Endothelial cell of umbilical vein (primary cell): ENCODE measurements around the gene MAP3K12. TPM values are rescaled to one million over a fixed set of nuclear protein-coding genes. Genes with fewer than 3 reads are reported as not detected.

Experiments
- BruUV-seq: library from RNA; stranded (reverse); fragments of 400-500 nt; replicated peaks from 2 replicates; lab custom pipeline; 2021; lab: Mats Ljungman, UMichigan
- CTCF ChIA-PET: fragments of 300-600, 350-600 bp; sonication (Branson Sonifier 250); formaldehyde crosslinking; loops from one replicate; lab custom pipeline; 2021; ENCODE audit warnings: antibody characterized with exemption, inconsistent platforms; lab: Charles Lee
- POLR2A ChIA-PET: fragments of 300-600, 350-600 bp; sonication (Branson Sonifier 250); formaldehyde crosslinking; loops from one replicate; lab custom pipeline; 2021; ENCODE audit warnings: antibody characterized with exemption, inconsistent platforms; lab: Charles Lee
- DNase-seq: peaks from one replicate; pipeline ENCODE4 v3.0.0-alpha.2; 2011; ENCODE audit warnings: low read depth, low spot score
- FAIRE-seq: peaks from 2 replicates; lab custom pipeline; 2011; peaks lifted over from hg19 to GRCh38; lab: Jason Lieb, UNC
- H2AFZ ChIP-seq: 2 replicates; pipeline ENCODE4 v1.6.0; 2012; ENCODE audit warnings: low read depth, low read length, control low read depth, inconsistent platforms
- H3K27ac ChIP-seq: 2 replicates; pipeline ENCODE4 v1.5.1; 2011; ENCODE audit warnings: low read depth, mild to moderate bottlenecking, control low read depth, low read length, moderate library complexity; ENCODE audit not compliant: insufficient read depth
- H3K27me3 ChIP-seq, 2 experiments: 2 replicates each; pipeline versions ENCODE4 v1.6.0 to v1.6.1; 2011; ENCODE audit warnings: low read length in 2 of 2, mixed read lengths in 1 of 2; ENCODE audit not compliant: control insufficient read depth in 2 of 2, insufficient read depth in 2 of 2
- H3K36me3 ChIP-seq, 2 experiments: 2 replicates in 1 of 2; 3 replicates in 1 of 2; pipeline ENCODE4 v1.5.1; 2011; ENCODE audit warnings: low read length in 2 of 2, mild to moderate bottlenecking in 1 of 2, moderate library complexity in 1 of 2; ENCODE audit not compliant: control insufficient read depth in 2 of 2, insufficient read depth in 2 of 2; ENCODE audit errors: extremely low read depth in 1 of 2
- H3K4me1 ChIP-seq: 3 replicates; pipeline ENCODE4 v1.5.1; 2011; ENCODE audit warnings: mild to moderate bottlenecking, low read length; ENCODE audit not compliant: control insufficient read depth, insufficient read depth; ENCODE audit errors: extremely low read depth
- H3K4me2 ChIP-seq: 2 replicates; pipeline ENCODE4 v1.6.1; 2011; ENCODE audit warnings: low read length, control low read depth, mixed read lengths; ENCODE audit not compliant: insufficient read depth
- H3K4me3 ChIP-seq, 3 experiments: fragments of 200-600 bp in 1 of 3; sonication (generic), shearing (Covaris generic) in 1 of 3; replicated peaks in 1 of 3; 2 replicates each; pipeline ENCODE4 v1.5.1; 2011 to 2016; ENCODE audit warnings: control low read depth in 3 of 3, low read length in 3 of 3, mild to moderate bottlenecking in 2 of 3, inconsistent platforms in 1 of 3, low read depth in 1 of 3, moderate library complexity in 1 of 3; ENCODE audit not compliant: insufficient read depth in 1 of 3
- H3K79me2 ChIP-seq: 2 replicates; pipeline ENCODE4 v1.6.0; 2012; ENCODE audit warnings: low read length, inconsistent platforms; ENCODE audit not compliant: control insufficient read depth, insufficient read depth
- H3K9ac ChIP-seq: replicated peaks from 2 replicates; pipeline ENCODE3; 2011; ENCODE audit warnings: low read length, control low read depth; ENCODE audit not compliant: insufficient read depth; ENCODE audit errors: extremely low read depth
- H3K9me1 ChIP-seq: replicated peaks from 3 replicates; pipeline ENCODE4 v1.6.0; 2011; ENCODE audit warnings: mild to moderate bottlenecking, low read length; ENCODE audit not compliant: control insufficient read depth, insufficient read depth; ENCODE audit errors: extremely low read depth
- H3K9me3 ChIP-seq: replicated peaks from 2 replicates; pipeline ENCODE4 v1.5.1; 2012; ENCODE audit warnings: low read length, inconsistent platforms; ENCODE audit not compliant: control insufficient read depth, insufficient read depth
- H4K20me1 ChIP-seq: replicated peaks from 2 replicates; pipeline ENCODE3; 2011; ENCODE audit warnings: mild to moderate bottlenecking, low read length; ENCODE audit not compliant: control insufficient read depth, insufficient read depth; ENCODE audit errors: extremely low read depth
- EZH2 ChIP-seq: IDR thresholded peaks from 2 replicates; pipeline ENCODE4 v1.6.1; 2012; ENCODE audit warnings: borderline replicate concordance, low read depth, mild to moderate bottlenecking, moderate library complexity, low read length, inconsistent platforms; ENCODE audit not compliant: severe bottlenecking
- FOS ChIP-seq: IDR thresholded peaks from 2 replicates; pipeline ENCODE4 v1.6.1; 2011; ENCODE audit warnings: mild to moderate bottlenecking, low read length, moderate library complexity, borderline replicate concordance; ENCODE audit not compliant: insufficient read depth
- GATA2 ChIP-seq: IDR thresholded peaks from 2 replicates; pipeline ENCODE4 v1.7.0; 2011; ENCODE audit warnings: low read depth, mild to moderate bottlenecking, moderate library complexity, mixed read lengths, low read length; ENCODE audit not compliant: insufficient read length, insufficient read depth
- JUN ChIP-seq: IDR thresholded peaks from 2 replicates; pipeline ENCODE4 v1.6.1; 2011; ENCODE audit warnings: borderline replicate concordance, low read depth; ENCODE audit not compliant: insufficient read length, insufficient read depth
- MYC ChIP-seq: IDR thresholded peaks from one replicate; pipeline ENCODE4 v1.6.1; 2011; ENCODE audit warnings: mild to moderate bottlenecking, low read depth, low read length
- POLR2A ChIP-seq: IDR thresholded peaks from 2 replicates; pipeline ENCODE4 v1.6.1; 2012; ENCODE audit warnings: low read depth, mild to moderate bottlenecking, control low read depth, low read length
- POLR2AphosphoS5 ChIP-seq: IDR thresholded peaks from 2 replicates; pipeline ENCODE4 v1.6.1; 2012; ENCODE audit warnings: low read depth, mild to moderate bottlenecking, control low read depth, low read length, moderate library complexity; ENCODE audit not compliant: insufficient read depth
- dilution Hi-C: fragments of 300-500 bp; cut with MboI; formaldehyde crosslinking; loops from one replicate; pipeline ENCODE4 v1.15.0; 2019; ENCODE audit warnings: low sequenced_read_pairs; ENCODE audit not compliant: extremely low pct_ligation_motif_present
- intact Hi-C: fragments of 100-400 bp; cut with micrococcal nuclease; formaldehyde crosslinking; loops from one replicate; pipeline ENCODE4 v1.10.0; 2022
- polyA plus RNA-seq, 4 experiments: library from polyadenylated mRNA; depleted of rRNA in 3 of 4; stranded (reverse) in 3 of 4; unstranded in 1 of 4; fragments of >200 nt; gene quantifications; 2 replicates each; pipeline versions ENCODE4 v1.2.1 to v1.2.3, GENCODE V29; 2011 to 2012; ENCODE audit warnings: missing spikeins in 1 of 4
- total RNA-seq: library from RNA; stranded (reverse); gene quantifications from 2 replicates; pipeline ENCODE4 v1.2.3, GENCODE V29; 2021
- TF ChIP-seq, protein P1 (sequence below): IDR thresholded peaks from 2 replicates; pipeline ENCODE4 v1.6.1; 2011; ENCODE audit not compliant: insufficient read depth, insufficient read length
- TF ChIP-seq, protein P2 (sequence below), 2 donors: IDR thresholded peaks; 1 replicate in 1 of 2; 2 replicates in 1 of 2; pipeline ENCODE4 v1.5.1; 2011; ENCODE audit warnings: low read length in 2 of 2, mild to moderate bottlenecking in 2 of 2, moderate library complexity in 2 of 2, control low read depth in 1 of 2, inconsistent platforms in 1 of 2, low read depth in 1 of 2; ENCODE audit not compliant: insufficient read depth in 1 of 2; ENCODE audit errors: extremely low read depth in 1 of 2

Gene MAP3K12
- total and polyA plus RNA-seq, 2 donors (not counting 3 experiments of a cell fraction or from before 2014, with no cell fraction given): 29.3 to 66.2 TPM

DNA sequence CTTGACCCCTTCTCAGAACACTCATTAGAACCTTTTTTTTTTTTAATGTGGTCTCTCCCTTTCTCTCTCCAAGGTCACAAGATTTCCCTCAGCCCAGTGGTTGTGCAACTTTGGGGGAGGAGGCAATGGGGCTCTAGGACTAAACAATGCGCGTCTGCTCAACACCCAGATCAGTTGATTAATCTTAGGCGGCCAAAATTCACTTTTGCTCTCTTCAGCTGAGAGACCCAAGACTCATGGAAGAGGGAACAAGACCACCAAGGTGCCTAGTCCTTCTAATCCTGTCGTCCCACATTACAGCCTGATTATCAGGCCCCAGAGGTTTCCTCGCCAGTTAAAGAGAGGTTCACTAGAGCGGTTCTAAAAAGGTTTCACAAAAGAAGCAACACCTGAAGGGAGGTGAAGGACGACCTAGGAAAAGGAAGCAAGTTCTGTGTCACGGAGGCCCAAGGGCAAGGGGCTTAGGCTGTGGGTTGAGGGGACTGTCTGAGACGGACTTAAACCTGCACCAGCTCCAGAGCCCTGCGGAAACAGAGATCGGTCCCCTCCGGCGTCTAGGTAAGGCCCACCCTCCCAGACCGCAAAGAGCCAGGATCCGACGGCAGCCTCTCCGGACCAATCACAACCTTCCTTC, 1.0 kb upstream of the MAP3K12 start:
- Histone ChIP-seq H3K9me3 (no peaks in the 10 kb centered on the region), H4K20me1 (no peaks in the 10 kb centered on the region), H3K4me1 (peaks cover 32% of the 10 kb centered on the region), H3K27me3 (no peaks in the 10 kb centered on the region), H3K4me2 (peak overlapping the region; percentile 43), H3K9me1 (no peaks in the 10 kb centered on the region), H3K27ac (peak overlapping the region; percentile 19), H3K4me3 (peak overlapping the region; percentile 43 to 52 (median 44)), H3K79me2 (peaks cover 15% of the 10 kb centered on the region), H3K36me3 (peaks cover 0 to 10% of the 10 kb centered on the region in 2 experiments), H3K9ac (peak overlapping the region; percentile 14), H2AFZ (no peak overlapping the region)
- dilution Hi-C loops: no loop called here
- TF ChIP-seq GATA2: no peak
- TF ChIP-seq EZH2: no peak
- peak; percentile 34 for TF ChIP-seq POLR2AphosphoS5
- peak; percentile 68 for TF ChIP-seq POLR2A
- TSS peak; percentile 49 for BruUV-seq
- ChIA-PET CTCF (interaction anchor here (0.6 to 2.5 kb wide), 10 partner anchors 8 to 205 kb away, joined by 3 to 12 read pairs (median 4); partner anchors contain the start of genes AAAS and PFDN5), POLR2A (interaction anchor here (0.7 to 1.6 kb wide), 9 partner anchors 18 to 791 kb away, joined by 3 to 8 read pairs (median 3); partner anchors contain the start of genes PFDN5, PRR13 and SP1)
- no peak for DNase-seq
- intact Hi-C loops: loop anchor here (2.0 to 5.0 kb wide), 2 partner anchors 47 to 278 kb away; partner anchors contain the start of gene PCBP2
- no peak for FAIRE-seq

DNA sequence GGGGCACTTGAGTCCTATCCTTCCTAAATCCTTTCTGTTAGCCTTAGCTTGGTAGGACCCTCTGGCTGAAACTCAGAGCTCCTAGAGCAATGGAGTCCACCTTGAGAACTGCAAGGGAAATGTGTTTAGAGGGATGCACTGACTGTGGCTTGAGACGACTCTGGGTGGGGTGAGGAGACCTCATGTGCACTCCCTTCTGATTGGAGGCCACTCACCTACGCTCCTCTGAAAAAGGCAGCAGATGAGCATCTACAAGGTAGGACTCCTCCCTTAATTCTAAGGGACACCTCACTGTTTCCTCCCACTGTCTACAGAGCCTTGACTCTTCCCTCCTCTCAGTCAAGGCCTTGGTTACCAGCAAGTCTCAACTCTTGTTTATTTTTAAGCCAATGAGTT, 1.0 kb downstream of the MAP3K12 start:
- intact Hi-C loops (no loop called here), dilution Hi-C loops (no loop called here)
- no peaks in the 10 kb centered on the region for H3K36me3 ChIP-seq
- H3K9ac ChIP-seq: no peak overlapping the region
- CTCF ChIA-PET: interaction anchor here (1.9 kb wide), 1 partner anchor 11 kb away, joined by 6 read pairs; no protein-coding TSS in a partner anchor
- no peak overlapping the region for H3K27ac ChIP-seq
- H3K4me2 ChIP-seq: no peak overlapping the region
- DNase-seq (no peak), FAIRE-seq (no peak)
- BruUV-seq: no TSS peak
- TF ChIP-seq, protein P1, sequence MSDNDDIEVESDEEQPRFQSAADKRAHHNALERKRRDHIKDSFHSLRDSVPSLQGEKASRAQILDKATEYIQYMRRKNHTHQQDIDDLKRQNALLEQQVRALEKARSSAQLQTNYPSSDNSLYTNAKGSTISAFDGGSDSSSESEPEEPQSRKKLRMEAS: no peak
- TF ChIP-seq GATA2 (no peak), POLR2AphosphoS5 (no peak), JUN (no peak), POLR2A (no peak), FOS (no peak), MYC (no peak), EZH2 (no peak)
- TF ChIP-seq, protein P2, sequence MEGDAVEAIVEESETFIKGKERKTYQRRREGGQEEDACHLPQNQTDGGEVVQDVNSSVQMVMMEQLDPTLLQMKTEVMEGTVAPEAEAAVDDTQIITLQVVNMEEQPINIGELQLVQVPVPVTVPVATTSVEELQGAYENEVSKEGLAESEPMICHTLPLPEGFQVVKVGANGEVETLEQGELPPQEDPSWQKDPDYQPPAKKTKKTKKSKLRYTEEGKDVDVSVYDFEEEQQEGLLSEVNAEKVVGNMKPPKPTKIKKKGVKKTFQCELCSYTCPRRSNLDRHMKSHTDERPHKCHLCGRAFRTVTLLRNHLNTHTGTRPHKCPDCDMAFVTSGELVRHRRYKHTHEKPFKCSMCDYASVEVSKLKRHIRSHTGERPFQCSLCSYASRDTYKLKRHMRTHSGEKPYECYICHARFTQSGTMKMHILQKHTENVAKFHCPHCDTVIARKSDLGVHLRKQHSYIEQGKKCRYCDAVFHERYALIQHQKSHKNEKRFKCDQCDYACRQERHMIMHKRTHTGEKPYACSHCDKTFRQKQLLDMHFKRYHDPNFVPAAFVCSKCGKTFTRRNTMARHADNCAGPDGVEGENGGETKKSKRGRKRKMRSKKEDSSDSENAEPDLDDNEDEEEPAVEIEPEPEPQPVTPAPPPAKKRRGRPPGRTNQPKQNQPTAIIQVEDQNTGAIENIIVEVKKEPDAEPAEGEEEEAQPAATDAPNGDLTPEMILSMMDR (IDR thresholded peaks at IDR 0.05; ENCODE audit: extremely low read depth in 1 of 2, insufficient read depth in 1 of 2, low read depth in 1 of 2, low read length in 2 of 2): no peak
- H3K27me3 ChIP-seq: no peaks in the 10 kb centered on the region
- no peaks in the 10 kb centered on the region for H4K20me1 ChIP-seq
- H3K79me2 ChIP-seq: peaks cover 15% of the 10 kb centered on the region
- POLR2A ChIA-PET: interaction anchor here (0.6 kb wide), 1 partner anchor 60 kb away, joined by 3 read pairs; no protein-coding TSS in a partner anchor
- H3K9me3 ChIP-seq: no peaks in the 10 kb centered on the region
- H2AFZ ChIP-seq: no peak overlapping the region
- H3K9me1 ChIP-seq: no peaks in the 10 kb centered on the region
- no peak overlapping the region for H3K4me3 ChIP-seq
- H3K4me1 ChIP-seq: peaks cover 37% of the 10 kb centered on the region
